Activated T-cell treated with anti-CD3 and anti-CD28 coated beads, Interleukin-2, amount 50 U/mL, for 4 hours (primary cell): ENCODE measurements around the gene SYT15. TPM values are rescaled to one million over a fixed set of nuclear protein-coding genes. Genes with fewer than 3 reads are reported as not detected.

Experiments
- ATAC-seq, 2 donors: fragments of 200-7000 bp; cut with Tn5 transposase; one replicate each; pipeline ENCODE4 v1.10.0; 2021
- DNase-seq: peaks from one replicate; pipeline ENCODE4 v3.0.0-alpha.2; 2020
- H3K27me3 Mint-ChIP-seq: one replicate; pipeline ENCODE4 v1.8.0; 2021; ENCODE audit warnings: low read depth, mixed read lengths
- H3K36me3 Mint-ChIP-seq: one replicate; pipeline ENCODE4 v1.8.0; 2022; ENCODE audit warnings: mixed read lengths; ENCODE audit not compliant: insufficient read depth
- H3K4me1 Mint-ChIP-seq: one replicate; pipeline ENCODE4 v1.8.0; 2021; ENCODE audit warnings: low read depth, mixed read lengths
- H3K4me3 Mint-ChIP-seq: one replicate; pipeline ENCODE4 v1.8.0; 2021; ENCODE audit warnings: mild to moderate bottlenecking, moderate library complexity, mixed read lengths
- H3K9me3 Mint-ChIP-seq: one replicate; pipeline ENCODE4 v1.8.0; 2021; ENCODE audit warnings: mixed read lengths
- total RNA-seq, 3 donors: library from RNA; stranded (reverse); gene quantifications; one replicate each; pipeline ENCODE4 v1.2.1, GENCODE V29; 2021

The SYT15 gene
- total RNA-seq, 3 donors from 2014 or later = 0.46 to 0.66 (median 0.53) TPM

DNA sequence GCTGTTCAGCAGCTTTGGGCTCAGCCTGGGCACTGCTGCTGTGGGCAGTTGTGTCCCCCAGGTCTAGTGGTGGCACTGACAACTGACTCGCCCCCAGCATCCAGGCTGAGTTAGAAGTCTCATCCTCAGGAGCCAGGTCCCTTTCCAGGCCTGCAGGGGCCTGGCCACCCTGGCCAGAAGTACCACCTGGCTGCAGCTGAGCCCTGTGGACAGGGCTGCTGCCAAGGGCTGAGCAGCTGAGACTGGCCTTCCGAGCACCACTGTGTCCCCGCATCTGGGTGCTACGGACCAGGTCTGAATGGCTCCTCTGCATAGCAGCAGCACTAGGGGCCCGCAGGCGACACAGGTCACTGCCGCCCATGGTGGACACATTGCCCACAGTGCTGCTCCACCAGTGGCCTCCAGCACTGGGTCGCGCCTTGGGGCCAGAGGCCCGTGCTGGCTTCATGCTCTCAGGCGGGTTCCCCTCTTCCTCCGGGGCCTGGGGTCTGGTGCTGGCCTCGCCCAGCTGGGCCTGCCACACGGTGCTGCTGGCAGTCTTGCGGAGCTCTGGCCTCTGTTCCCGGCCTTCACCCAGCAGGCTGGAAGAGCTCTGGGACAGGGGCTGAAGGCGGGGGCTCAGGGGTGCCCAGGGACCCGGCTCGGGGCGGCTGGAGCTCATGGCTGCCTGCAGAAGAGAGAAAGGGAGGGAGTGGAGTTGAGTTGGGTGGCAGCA, 28.7 kb upstream of the SYT15 start:
- H3K27me3 Mint-ChIP-seq = no peaks in the 10 kb centered on the region
- no peak for DNase-seq
- H3K4me1 Mint-ChIP-seq = no peaks in the 10 kb centered on the region
- ATAC-seq = no peak
- H3K4me3 Mint-ChIP-seq = no peak overlapping the region
- H3K36me3 Mint-ChIP-seq = no peaks in the 10 kb centered on the region
- no peaks in the 10 kb centered on the region for H3K9me3 Mint-ChIP-seq

DNA sequence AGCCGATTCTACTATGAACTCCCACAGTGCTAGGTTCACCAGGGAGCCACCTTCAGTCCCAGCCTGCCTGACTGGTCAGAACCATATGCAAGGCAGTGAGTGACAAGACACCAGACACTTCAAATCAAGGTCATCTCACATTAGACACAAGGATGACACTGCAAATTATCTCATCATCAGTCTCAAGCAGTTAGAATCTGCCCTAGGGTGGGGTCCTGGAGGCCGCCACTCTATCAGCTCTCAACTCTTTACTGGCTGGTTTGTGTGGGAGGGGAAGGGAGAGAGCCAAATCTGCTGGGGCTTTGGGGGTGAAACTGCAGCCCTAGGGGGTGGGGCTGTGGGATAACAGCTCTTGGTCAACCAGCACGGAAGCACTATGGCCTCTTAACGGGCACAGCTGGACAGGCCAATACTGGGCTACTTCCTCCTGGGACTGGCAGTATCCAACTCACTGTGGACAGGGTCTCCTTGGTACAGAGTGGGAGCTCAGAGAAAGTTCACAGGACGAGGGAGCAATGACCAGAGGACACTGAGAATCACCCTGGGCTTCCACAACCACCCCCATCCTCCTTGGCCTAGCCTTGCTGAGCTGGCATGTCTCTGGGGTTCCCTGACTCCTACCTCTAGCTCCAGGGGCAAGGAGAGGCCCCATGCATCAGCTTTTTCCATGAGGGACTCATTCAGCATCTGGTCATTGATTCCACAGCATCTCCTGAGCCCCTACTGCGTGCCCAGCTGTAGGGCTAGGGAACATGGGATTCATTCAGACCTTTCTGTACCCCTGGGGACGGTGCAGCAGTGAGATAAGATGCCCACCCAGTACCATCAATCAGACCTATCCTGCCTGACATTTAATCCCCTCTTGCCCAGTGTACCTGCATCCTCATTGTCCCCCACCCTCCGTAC, 27.9 kb upstream of the SYT15 start:
- ATAC-seq (no peak), DNase-seq (no peak)
- no peaks in the 10 kb centered on the region for H3K36me3 Mint-ChIP-seq
- peaks cover 5% of the 10 kb centered on the region for H3K27me3 Mint-ChIP-seq
- H3K9me3 Mint-ChIP-seq = no peaks in the 10 kb centered on the region
- H3K4me3 Mint-ChIP-seq = no peak overlapping the region
- H3K4me1 Mint-ChIP-seq = peaks cover 1% of the 10 kb centered on the region

- Mint-ChIP-seq H3K36me3 (no peaks in the 10 kb centered on the region), H3K4me1 (peaks cover 1% of the 10 kb centered on the region), H3K4me3 (no peak overlapping the region), H3K27me3 (peaks cover 7% of the 10 kb centered on the region), H3K9me3 (no peaks in the 10 kb centered on the region)
- DNase-seq (no peak), ATAC-seq (no peak)
These were observed 27.0 kb upstream of the SYT15 start for GRCh38 chr10:46551701-46552525.

DNA sequence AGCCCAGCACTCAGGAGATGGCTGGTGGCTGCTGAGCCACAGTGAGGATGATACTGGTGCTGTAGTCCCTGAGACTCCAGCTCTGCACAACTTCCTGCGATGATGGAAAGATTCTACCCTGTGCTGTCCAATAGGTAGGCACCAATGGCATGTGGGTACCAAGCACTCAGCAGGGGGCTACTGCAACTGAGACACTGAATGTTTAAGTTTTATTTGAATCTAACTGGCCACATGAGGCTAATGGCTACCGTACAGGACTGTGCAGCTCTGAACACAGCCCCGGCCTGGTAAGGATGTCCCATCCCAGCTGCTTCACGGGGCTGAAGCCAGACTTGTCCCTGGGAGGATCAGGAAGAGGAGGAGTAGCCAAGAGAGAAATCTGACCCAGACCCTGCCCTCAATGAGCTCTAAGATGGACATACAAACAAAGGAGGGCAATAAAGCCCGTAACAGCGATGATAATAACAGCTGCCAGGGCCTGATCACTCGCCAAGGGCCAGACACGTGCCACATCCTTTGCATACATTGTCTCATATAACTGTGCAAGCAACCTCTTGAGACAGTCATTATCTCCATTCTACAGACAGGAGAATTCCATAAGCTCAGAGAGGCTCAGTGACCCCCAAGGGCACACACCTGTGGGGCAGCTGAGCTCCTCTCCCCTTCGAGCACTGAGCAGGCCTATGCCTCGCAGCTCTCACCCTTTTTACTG, 26.2 kb upstream of the SYT15 start:
- Mint-ChIP-seq H3K4me3 (no peak overlapping the region), H3K4me1 (peaks cover 5% of the 10 kb centered on the region), H3K9me3 (no peaks in the 10 kb centered on the region), H3K36me3 (no peaks in the 10 kb centered on the region), H3K27me3 (peaks cover 7% of the 10 kb centered on the region)
- ATAC-seq (no peak), DNase-seq (no peak)

DNA sequence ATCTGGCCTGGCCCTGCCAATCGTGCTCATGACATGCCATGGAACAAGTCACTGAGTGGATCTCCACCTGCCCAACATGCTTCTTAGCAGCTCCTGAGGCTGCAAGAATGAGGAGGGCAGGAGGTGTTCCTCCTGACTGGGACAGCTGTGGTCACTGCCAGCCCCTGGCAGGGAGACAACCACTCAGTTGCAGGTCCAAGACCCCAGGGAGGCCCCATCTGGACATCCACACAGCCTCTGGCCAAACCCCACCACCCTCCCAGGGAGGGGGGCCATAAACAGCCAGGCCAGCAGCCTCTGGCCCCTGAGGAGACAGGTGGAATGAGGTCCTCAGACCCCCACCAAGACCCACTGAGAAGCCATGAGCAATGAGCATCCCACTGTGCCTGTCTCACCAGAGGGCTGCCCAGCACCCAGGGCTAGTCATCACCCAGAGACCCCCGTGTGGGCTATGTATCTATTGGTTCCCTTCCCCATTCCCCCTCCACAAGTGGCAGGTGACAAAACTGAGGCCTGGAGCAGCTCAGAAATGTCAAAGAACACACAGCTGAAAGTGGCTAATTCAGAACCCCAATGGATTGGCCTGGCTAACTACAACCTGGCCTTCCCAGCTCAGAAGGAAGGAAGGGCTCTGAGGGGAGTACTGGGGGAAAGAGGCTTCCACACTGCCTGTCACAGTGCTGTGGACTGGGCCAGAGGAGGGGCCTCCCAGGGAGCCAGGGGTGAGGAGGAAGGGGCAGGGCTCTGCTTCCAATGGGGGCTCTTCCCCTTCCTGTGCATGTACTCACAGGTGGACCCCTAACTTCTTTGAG, 25.5 kb upstream of the SYT15 start:
- DNase-seq (no peak), ATAC-seq (no peak)
- no peaks in the 10 kb centered on the region for H3K9me3 Mint-ChIP-seq
- H3K4me3 Mint-ChIP-seq = no peak overlapping the region
- no peaks in the 10 kb centered on the region for H3K36me3 Mint-ChIP-seq
- peaks cover 5% of the 10 kb centered on the region for H3K4me1 Mint-ChIP-seq
- peaks cover 7% of the 10 kb centered on the region for H3K27me3 Mint-ChIP-seq

DNA sequence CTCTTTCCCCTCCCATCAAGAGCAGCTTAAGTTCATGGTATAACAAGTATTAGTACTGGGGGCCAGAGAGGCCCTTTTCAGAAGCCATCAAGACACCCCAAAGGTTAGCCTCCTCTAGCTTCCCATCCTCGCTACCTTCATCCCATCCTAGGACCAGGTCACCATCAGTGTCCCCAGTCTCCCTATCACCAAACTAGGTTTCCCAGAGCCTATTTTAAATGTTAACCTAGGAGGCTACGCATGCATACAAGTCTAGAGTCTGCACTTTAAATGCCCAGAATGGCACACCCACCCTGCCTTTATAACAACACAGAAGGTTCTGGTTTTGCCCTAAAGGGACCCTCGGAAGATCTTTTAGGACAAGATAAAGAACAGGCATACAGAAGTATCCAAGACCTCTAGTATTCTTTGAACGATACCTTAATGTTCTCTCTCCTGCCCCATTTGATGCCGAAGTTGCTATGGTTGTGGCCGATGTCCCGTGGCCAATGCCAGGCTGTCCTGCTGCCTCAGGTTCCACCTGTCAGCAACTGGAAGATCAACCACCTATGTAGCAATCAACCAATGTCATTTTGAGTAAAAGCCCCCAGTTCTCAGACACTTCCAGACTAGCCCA, 24.7 kb upstream of the SYT15 start:
- Mint-ChIP-seq H3K9me3 (no peaks in the 10 kb centered on the region), H3K4me1 (peaks cover 5% of the 10 kb centered on the region), H3K36me3 (no peaks in the 10 kb centered on the region), H3K4me3 (no peak overlapping the region), H3K27me3 (peaks cover 7% of the 10 kb centered on the region)
- ATAC-seq (no peak), DNase-seq (no peak)

DNA sequence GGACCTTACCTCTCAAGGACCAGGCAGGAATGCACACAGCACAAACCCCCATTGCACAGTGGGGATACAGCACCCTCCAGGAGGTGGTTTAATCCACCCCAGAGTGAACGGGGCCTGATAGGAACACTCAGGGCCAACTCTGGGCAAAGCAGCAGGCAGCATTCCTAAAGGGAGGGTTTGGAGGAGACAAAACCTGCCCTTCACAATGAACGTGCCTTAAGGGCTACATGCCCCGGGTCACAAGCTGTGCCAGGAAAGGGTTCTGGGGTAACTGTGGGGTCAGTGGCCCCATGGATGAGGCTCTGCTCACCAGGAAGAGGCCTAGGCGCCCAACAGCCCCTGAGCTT, 23.6 kb upstream of the SYT15 start:
- no peak overlapping the region for H3K4me3 Mint-ChIP-seq
- ATAC-seq (no peak), DNase-seq (no peak)
- peaks cover 7% of the 10 kb centered on the region for H3K27me3 Mint-ChIP-seq
- H3K9me3 Mint-ChIP-seq = no peaks in the 10 kb centered on the region
- peaks cover 5% of the 10 kb centered on the region for H3K4me1 Mint-ChIP-seq
- no peaks in the 10 kb centered on the region for H3K36me3 Mint-ChIP-seq

GRCh38 chr10:46555713-46556514, 23.0 kb upstream of the SYT15 start:
- H3K4me1 Mint-ChIP-seq = peaks cover 5% of the 10 kb centered on the region
- H3K36me3 Mint-ChIP-seq = no peaks in the 10 kb centered on the region
- ATAC-seq = peak; percentile 10 to 12
- no peak for DNase-seq
- no peaks in the 10 kb centered on the region for H3K9me3 Mint-ChIP-seq
- H3K27me3 Mint-ChIP-seq = peaks cover 7% of the 10 kb centered on the region
- H3K4me3 Mint-ChIP-seq = peak overlapping the region; percentile 4

- H3K9me3 Mint-ChIP-seq = no peaks in the 10 kb centered on the region
- no peaks in the 10 kb centered on the region for H3K36me3 Mint-ChIP-seq
- H3K4me1 Mint-ChIP-seq = peaks cover 5% of the 10 kb centered on the region
- no peak for DNase-seq
- peaks cover 7% of the 10 kb centered on the region for H3K27me3 Mint-ChIP-seq
- peak within 1 kb of the TSS; percentile 67 for H3K4me3 Mint-ChIP-seq
- ATAC-seq = peak; percentile 35 to 41
These were observed 22.2 kb upstream of the SYT15 start, which contains the start of gene GPRIN2 for GRCh38 chr10:46556515-46557318. Gene GPRIN2, minus strand, starts transcription at chr10:46556658. Its CDS starts 5,922 bp downstream, at chr10:46550736.

DNA sequence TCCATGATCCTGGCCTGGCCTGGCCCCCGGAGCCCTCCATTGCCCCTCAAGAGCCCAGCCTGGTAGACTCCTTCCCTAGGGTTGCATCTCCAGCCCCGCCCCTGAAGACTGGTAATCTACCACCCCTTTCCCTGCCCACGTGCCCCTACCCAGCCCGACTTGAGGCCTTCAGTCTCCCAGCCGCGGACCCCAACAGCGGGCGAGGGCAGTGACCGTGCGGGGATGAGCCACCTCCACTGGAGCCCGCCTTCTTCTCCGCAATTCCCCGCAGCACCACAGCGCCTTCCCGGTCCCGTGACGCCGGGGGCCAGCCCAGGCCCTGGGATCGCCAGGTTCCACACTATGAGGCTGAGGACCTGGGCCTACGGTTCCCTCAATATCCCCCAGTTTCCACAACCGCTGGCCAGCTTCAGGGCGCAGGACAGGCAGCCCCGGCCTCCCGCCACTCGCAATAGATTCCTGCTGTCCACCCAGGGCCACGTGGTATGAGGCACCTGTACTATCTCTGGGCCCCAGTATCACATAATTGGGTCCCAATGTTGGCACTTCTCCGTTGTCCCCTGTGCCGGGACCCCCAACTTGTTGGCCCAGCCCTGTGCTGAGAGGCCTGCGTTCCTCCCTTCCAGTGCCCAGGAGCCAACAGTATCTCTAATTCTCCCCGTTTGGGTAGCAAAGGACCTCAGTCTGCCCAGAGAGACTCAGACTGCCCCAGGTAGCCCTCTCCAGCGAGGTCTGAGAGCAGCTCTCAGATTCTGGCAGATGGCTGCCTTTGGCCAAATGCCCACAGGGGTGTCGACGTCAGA, 21.4 kb upstream of the SYT15 start:
- H3K36me3 Mint-ChIP-seq = no peaks in the 10 kb centered on the region
- DNase-seq (no peak), ATAC-seq (no peak)
- no peaks in the 10 kb centered on the region for H3K9me3 Mint-ChIP-seq
- peak overlapping the region; percentile 67 for H3K4me3 Mint-ChIP-seq
- peaks cover 5% of the 10 kb centered on the region for H3K4me1 Mint-ChIP-seq
- H3K27me3 Mint-ChIP-seq = peaks cover 7% of the 10 kb centered on the region

DNA sequence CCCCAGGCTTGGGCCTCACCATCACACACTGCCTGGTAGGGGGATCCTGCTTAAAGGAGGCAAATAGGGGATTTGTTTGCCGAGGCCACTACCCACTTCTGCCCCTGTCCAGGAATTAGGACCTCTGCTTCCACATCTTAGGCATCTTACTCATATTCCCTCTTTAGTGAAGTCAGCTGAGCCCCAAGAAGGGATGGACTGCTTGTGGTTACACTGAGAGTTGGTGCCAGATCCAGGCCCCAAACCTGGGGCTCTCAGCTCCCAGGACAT, 20.9 kb upstream of the SYT15 start:
- Mint-ChIP-seq H3K4me3 (no peak overlapping the region), H3K27me3 (peaks cover 7% of the 10 kb centered on the region), H3K36me3 (no peaks in the 10 kb centered on the region), H3K9me3 (no peaks in the 10 kb centered on the region), H3K4me1 (peaks cover 5% of the 10 kb centered on the region)
- DNase-seq (no peak), ATAC-seq (no peak)
